B cell (primary cell): ENCODE data around the gene KCTD10.

Experiments used
- CTCF ChIP-seq: fragments of 200-600 bp; IDR thresholded peaks from one replicate; pipeline ENCODE4 v1.8.0; 2022; ENCODE audit warnings: antibody characterized with exemption, mild to moderate bottlenecking
- EZH2 ChIP-seq: IDR thresholded peaks from 2 replicates; pipeline ENCODE4 v1.6.1; 2012; ENCODE audit warnings: borderline replicate concordance, low read depth, mild to moderate bottlenecking, moderate library complexity, low read length; ENCODE audit not compliant: insufficient read depth, poor library complexity, severe bottlenecking

- no peak for TF ChIP-seq CTCF
- no peak for TF ChIP-seq EZH2
Measured at GRCh38 chr12:109439181-109439580, 37.9 kb downstream of the KCTD10 start.
